Cardiac fibroblast (primary cell): ENCODE data around the gene CUL5.
"Not testable (repeated sequence)": the region's sequence is repeated elsewhere in the genome, so short reads cannot be mapped to it uniquely, and the experiment has no call there.

Experiments used
- DNase-seq, 2 donors: peaks; one replicate each; pipeline versions ENCODE4 v3.0.0 to v3.0.0-alpha.2; 2010; ENCODE audit warnings: low read depth in 2 of 2
- H3K4me3 ChIP-seq, 2 donors: replicated peaks in 1 of 2; 1 replicate in 1 of 2; 2 replicates in 1 of 2; pipeline ENCODE4 v1.5.1; 2011; ENCODE audit warnings: low read depth in 2 of 2, low read length in 2 of 2, mild to moderate bottlenecking in 2 of 2, moderate library complexity in 1 of 2
- TF ChIP-seq, protein P1 (sequence below): IDR thresholded peaks from one replicate; pipeline ENCODE4 v1.5.1; 2011; ENCODE audit warnings: low read depth, mild to moderate bottlenecking, low read length, inconsistent platforms

Gene CUL5

DNA sequence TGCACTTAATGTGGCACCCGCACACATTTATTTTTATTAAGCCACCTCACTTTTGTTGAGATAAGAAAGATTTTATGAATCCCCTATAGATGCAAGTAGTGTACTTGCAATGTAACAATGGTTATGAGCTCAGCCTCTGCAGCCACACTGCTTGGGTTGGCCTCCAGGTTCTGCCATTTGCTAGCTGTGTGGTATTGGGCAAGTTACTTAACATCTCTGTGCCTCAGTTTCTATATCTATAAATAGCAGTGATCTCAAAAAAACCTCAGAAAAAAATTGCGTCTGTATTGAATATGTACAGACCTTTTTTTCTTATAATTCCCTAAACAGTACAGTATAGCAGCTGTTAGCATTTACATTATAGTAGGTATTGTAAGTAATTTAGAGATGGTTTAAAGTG lies 10.0 kb downstream of the CUL5 start:
- DNase-seq, result no peak
- TF ChIP-seq, protein P1, sequence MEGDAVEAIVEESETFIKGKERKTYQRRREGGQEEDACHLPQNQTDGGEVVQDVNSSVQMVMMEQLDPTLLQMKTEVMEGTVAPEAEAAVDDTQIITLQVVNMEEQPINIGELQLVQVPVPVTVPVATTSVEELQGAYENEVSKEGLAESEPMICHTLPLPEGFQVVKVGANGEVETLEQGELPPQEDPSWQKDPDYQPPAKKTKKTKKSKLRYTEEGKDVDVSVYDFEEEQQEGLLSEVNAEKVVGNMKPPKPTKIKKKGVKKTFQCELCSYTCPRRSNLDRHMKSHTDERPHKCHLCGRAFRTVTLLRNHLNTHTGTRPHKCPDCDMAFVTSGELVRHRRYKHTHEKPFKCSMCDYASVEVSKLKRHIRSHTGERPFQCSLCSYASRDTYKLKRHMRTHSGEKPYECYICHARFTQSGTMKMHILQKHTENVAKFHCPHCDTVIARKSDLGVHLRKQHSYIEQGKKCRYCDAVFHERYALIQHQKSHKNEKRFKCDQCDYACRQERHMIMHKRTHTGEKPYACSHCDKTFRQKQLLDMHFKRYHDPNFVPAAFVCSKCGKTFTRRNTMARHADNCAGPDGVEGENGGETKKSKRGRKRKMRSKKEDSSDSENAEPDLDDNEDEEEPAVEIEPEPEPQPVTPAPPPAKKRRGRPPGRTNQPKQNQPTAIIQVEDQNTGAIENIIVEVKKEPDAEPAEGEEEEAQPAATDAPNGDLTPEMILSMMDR, result no peak
- no peak overlapping the region for H3K4me3 ChIP-seq

DNA sequence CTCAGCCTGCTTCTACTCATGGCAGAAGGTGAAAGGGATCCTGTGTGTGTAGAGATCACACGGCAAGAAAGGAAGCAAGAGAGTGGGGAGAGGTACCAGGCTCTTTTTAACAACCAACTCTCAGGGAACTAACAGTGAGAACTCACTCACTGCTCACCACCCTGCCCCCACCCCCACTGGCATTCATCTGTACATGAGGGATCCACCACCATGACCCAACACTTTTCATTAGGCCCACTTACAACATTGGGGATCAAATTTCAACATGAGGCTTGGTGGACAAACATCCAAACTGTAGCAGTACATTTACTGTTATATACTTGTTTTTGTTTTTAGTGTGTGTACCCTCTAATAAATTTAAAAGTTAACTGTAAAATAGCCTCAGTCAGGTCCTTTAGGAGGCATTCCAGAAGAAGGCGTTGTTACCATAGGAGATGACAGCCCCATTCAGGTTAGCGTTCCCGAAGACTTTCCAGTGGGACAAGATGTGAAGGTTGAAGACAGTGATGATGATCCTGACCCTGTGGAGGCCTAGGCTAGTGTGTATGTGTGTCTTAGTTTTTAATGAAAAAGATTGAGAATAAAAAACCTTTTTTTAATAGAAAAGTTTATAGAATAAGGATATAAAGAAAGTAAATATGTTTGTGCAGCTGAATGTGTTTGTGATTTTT lies 11.3 kb downstream of the CUL5 start:
- DNase-seq, result peak; percentile 24 to 42
- TF ChIP-seq, protein P1, result no peak
- no peak overlapping the region for H3K4me3 ChIP-seq

DNA sequence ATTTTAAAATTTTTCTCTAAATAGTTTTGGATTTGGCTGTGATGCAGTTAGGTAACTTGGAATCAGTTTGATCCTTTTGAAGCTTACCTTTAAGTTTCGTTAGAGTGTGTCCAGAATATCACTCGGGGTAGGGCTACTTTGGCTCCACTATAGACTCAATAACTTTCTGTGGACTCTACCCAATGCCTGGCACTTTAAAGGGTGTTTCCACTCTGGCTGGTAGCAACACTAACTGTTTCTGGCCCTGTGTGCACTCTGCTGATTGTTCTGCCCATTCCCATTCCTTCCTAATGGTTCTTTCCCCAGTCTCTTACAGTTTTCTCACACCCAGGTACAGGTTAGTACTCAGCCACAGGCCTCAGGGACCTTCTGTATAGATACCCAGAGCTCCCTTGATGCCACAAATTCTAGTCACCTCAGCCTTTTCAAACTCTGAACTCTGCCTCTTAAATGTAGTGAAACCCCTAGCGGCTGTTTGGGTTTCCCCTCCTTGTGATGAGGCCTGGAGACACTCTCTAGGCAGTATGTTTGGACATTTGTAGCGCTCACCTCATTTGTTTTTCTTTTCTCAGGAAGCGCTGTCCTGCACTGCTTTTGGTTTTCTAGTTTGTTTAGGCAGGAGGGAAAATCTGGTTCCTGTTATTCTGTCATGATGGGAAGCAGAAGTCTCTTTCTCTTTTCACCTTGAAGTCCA lies 16.8 kb downstream of the CUL5 start:
- no peak for DNase-seq
- TF ChIP-seq, protein P1, result no peak
- no peak overlapping the region for H3K4me3 ChIP-seq

DNA sequence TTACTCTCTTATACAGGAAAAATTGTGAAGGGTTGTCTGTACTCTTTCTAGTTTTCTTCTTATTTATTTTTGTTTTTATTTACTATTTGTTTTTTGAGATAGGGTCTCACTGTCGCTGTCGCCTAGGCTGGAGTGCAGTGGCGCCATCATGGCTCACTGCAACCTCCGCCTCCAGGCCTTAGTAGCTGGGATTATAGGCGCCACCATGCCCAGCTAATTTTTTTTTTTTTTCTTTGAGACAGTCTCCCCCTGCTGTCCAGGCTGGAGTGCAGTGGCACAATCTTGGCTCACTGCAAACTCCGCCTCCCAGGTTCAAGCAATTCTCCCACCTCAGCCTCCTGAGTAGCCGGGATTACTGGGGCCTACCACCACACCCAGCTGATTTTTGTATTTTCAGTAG lies 18.4 kb downstream of the CUL5 start:
- DNase-seq, result no peak
- H3K4me3 ChIP-seq, result no peak overlapping the region
- TF ChIP-seq, protein P1, result peak; percentile 5

GRCh38 chr11:108028822-108029441 lies 20.2 kb downstream of the CUL5 start:
- not testable (repeated sequence) for H3K4me3 ChIP-seq, DNase-seq

GRCh38 chr11:108031604-108032003 lies 22.9 kb downstream of the CUL5 start:
- not testable (repeated sequence) for H3K4me3 ChIP-seq, DNase-seq

GRCh38 chr11:108032800-108033199 lies 24.1 kb downstream of the CUL5 start:
- no peak overlapping the region for H3K4me3 ChIP-seq
- DNase-seq, result no peak
- TF ChIP-seq, protein P1, result no peak
